Trophoblast cell (in vitro differentiated cells and primary cell): ENCODE results near the gene ING4.

Source experiments
- DNase-seq, 2 donors: peaks; one replicate each; pipeline ENCODE4 v3.0.0-alpha.2; 2016
- H2AFZ ChIP-seq: 2 replicates; pipeline ENCODE4 v1.6.1; 2013; ENCODE audit warnings: low read length, moderate library complexity, mild to moderate bottlenecking; ENCODE audit not compliant: insufficient read depth, poor library complexity
- H2AK5ac ChIP-seq: 2 replicates; pipeline ENCODE4 v1.6.1; 2013; ENCODE audit warnings: mild to moderate bottlenecking, low read length
- H2BK120ac ChIP-seq: 2 replicates; pipeline ENCODE4 v1.6.1; 2013; ENCODE audit warnings: low read length, mild to moderate bottlenecking, moderate library complexity; ENCODE audit not compliant: insufficient read depth, poor library complexity
- H2BK12ac ChIP-seq: 2 replicates; pipeline ENCODE4 v1.6.1; 2013; ENCODE audit warnings: mild to moderate bottlenecking, low read length, moderate library complexity
- H2BK5ac ChIP-seq: 2 replicates; pipeline ENCODE4 v1.6.1; 2013; ENCODE audit warnings: low read length, low read depth, moderate library complexity, mild to moderate bottlenecking; ENCODE audit not compliant: poor library complexity
- H3K14ac ChIP-seq: 2 replicates; pipeline ENCODE4 v1.6.1; 2013; ENCODE audit warnings: mild to moderate bottlenecking, low read length
- H3K18ac ChIP-seq: 2 replicates; pipeline ENCODE4 v1.6.1; 2013; ENCODE audit warnings: mild to moderate bottlenecking, low read length
- H3K23ac ChIP-seq: 2 replicates; pipeline ENCODE4 v1.6.1; 2013; ENCODE audit warnings: low read length
- H3K27ac ChIP-seq: 2 replicates; pipeline ENCODE4 v1.5.1; 2013; ENCODE audit warnings: low read depth, mild to moderate bottlenecking, inconsistent platforms, low read length, moderate library complexity
- H3K27me3 ChIP-seq: 2 replicates; pipeline ENCODE4 v1.6.1; 2013; ENCODE audit warnings: inconsistent platforms, mild to moderate bottlenecking, low read length, moderate library complexity; ENCODE audit not compliant: insufficient read depth
- H3K36me3 ChIP-seq, 2 experiments: 1 replicate in 1 of 2; 2 replicates in 1 of 2; pipeline ENCODE4 v1.6.1; 2013; ENCODE audit warnings: low read length in 2 of 2, mild to moderate bottlenecking in 2 of 2, moderate library complexity in 1 of 2; ENCODE audit not compliant: insufficient read depth in 2 of 2, control insufficient read depth in 1 of 2
- H3K4ac ChIP-seq: 2 replicates; pipeline ENCODE4 v1.6.1; 2013; ENCODE audit warnings: low read depth, mild to moderate bottlenecking, low read length, moderate library complexity
- H3K4me1 ChIP-seq, 2 experiments: 1 replicate in 1 of 2; 2 replicates in 1 of 2; pipeline ENCODE4 v1.6.1; 2013; ENCODE audit warnings: low read length in 2 of 2, mild to moderate bottlenecking in 2 of 2, moderate library complexity in 1 of 2; ENCODE audit not compliant: insufficient read depth in 2 of 2, control insufficient read depth in 1 of 2
- H3K4me2 ChIP-seq: 2 replicates; pipeline ENCODE4 v1.6.1; 2013; ENCODE audit warnings: inconsistent platforms, mild to moderate bottlenecking, low read length, moderate library complexity
- H3K4me3 ChIP-seq: 2 replicates; pipeline ENCODE4 v1.5.1; 2013; ENCODE audit warnings: mild to moderate bottlenecking, low read depth, low read length, inconsistent platforms
- H3K79me1 ChIP-seq: one replicate; pipeline ENCODE4 v1.6.1; 2013; ENCODE audit warnings: low read length
- H3K79me2 ChIP-seq: 2 replicates; pipeline ENCODE4 v1.6.1; 2013; ENCODE audit warnings: low read length, mild to moderate bottlenecking; ENCODE audit not compliant: control insufficient read depth, insufficient read depth, poor library complexity
- H3K9ac ChIP-seq: 2 replicates; pipeline ENCODE4 v1.6.1; 2013; ENCODE audit warnings: mild to moderate bottlenecking, low read length
- H3K9me3 ChIP-seq: 2 replicates; pipeline ENCODE4 v1.6.1; 2013; ENCODE audit warnings: low read depth, mild to moderate bottlenecking, control low read depth, inconsistent platforms, low read length; ENCODE audit not compliant: insufficient read depth
- H4K12ac ChIP-seq: 2 replicates; pipeline ENCODE4 v1.6.1; 2013; ENCODE audit warnings: low read depth, mild to moderate bottlenecking, low read length, moderate library complexity
- H4K8ac ChIP-seq: 2 replicates; pipeline ENCODE4 v1.6.1; 2013; ENCODE audit warnings: low read depth, mild to moderate bottlenecking, low read length, moderate library complexity
- H4K91ac ChIP-seq: one replicate; pipeline ENCODE4 v1.6.1; 2013; ENCODE audit warnings: low read depth, mild to moderate bottlenecking, low read length, moderate library complexity
- WGBS: extraction: QIAGEN DNeasy Blood & Tissue Kit; methylation state at CpG from one replicate; pipeline ENCODE4 v1.1.7; 2013; ENCODE audit warnings: missing lambda C conversion rate; ENCODE audit not compliant: insufficient read length, insufficient coverage; ENCODE audit errors: extremely low coverage; 5-methylcytosine and 5-hydroxymethylcytosine counted together

ING4 gene

DNA sequence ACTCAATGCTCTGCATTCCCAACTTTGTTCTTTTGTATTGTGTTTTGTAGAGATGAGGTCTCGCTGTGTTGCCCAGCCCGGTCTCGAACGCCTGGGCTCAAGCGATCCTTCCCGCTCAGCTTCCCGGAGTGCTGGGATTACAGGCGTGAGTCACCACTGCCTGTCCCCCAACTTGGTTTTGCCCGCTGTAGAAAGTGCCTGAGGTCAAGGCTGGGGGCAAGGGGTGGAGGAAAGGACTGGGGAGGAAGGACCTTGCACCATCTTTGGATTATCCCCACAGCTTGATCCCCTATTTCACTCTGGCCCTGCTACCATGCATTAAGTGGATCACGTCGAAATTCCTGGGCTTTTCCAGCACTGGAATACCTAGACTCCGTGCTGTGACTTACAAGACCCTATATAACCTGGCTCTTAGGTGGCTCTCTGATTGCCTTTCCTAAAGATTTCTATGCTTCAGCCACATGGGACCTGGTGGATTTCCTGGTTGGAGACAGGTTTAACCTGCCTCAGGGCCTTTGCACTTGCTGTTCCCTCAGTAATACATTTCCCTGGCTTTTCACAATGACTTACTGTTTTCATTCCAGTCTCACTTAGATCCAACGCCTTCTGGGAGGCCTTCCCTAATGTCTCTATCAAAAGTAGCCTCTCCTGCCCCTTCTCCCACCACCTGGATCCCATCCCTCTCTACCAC is 38.3 kb upstream of the ING4 start:
- H3K4me3 ChIP-seq, result no peak overlapping the region
- no peak overlapping the region for H4K12ac ChIP-seq
- H3K27me3 ChIP-seq, result peaks cover 31% of the 10 kb centered on the region
- no peak overlapping the region for H2BK5ac ChIP-seq
- H3K14ac ChIP-seq, result no peak overlapping the region
- H3K79me2 ChIP-seq, result no peaks in the 10 kb centered on the region
- H2AFZ ChIP-seq, result no peak overlapping the region
- peaks cover 4 to 8% of the 10 kb centered on the region in 2 experiments for H3K4me1 ChIP-seq
- no peak overlapping the region for H4K8ac ChIP-seq
- peak overlapping the region; percentile 16 for H3K9ac ChIP-seq
- H4K91ac ChIP-seq, result no peak overlapping the region
- no peak overlapping the region for H3K27ac ChIP-seq
- no peak overlapping the region for H3K23ac ChIP-seq
- no peak for DNase-seq
- H2AK5ac ChIP-seq, result no peak overlapping the region
- H3K18ac ChIP-seq, result peak overlapping the region; percentile 6
- H3K4me2 ChIP-seq, result peak overlapping the region; percentile 68
- H3K9me3 ChIP-seq, result no peaks in the 10 kb centered on the region
- no peaks in the 10 kb centered on the region for H3K79me1 ChIP-seq
- H3K4ac ChIP-seq, result no peak overlapping the region
- no peak overlapping the region for H2BK120ac ChIP-seq
- WGBS, result no CpG with 5 or more reads among the region's 13 CpGs
- H2BK12ac ChIP-seq, result no peak overlapping the region
- H3K36me3 ChIP-seq, result no peaks in the 10 kb centered on the region

GRCh38 chr12:6700646-6701051 is 37.7 kb upstream of the ING4 start, which contains the start of gene PIANP:
Gene PIANP (minus strand): TSS chr12:6700815. CDS start chr12:6698061, 2,754 bp downstream.
- Histone ChIP-seq H2BK12ac (no peak within 1 kb of the TSS), H3K27ac (no peak within 1 kb of the TSS), H2AFZ (peak within 1 kb of the TSS; percentile 67), H3K9ac (peak within 1 kb of the TSS; percentile 16), H2AK5ac (no peak within 1 kb of the TSS), H3K14ac (no peak within 1 kb of the TSS), H3K4me1 (peaks cover 4 to 8% of the 10 kb centered on the region in 2 experiments), H3K27me3 (peaks cover 31% of the 10 kb centered on the region), H3K79me1 (no peaks in the 10 kb centered on the region), H3K9me3 (no peaks in the 10 kb centered on the region), H4K12ac (no peak within 1 kb of the TSS), H3K18ac (peak within 1 kb of the TSS; percentile 6), H4K91ac (no peak within 1 kb of the TSS), H4K8ac (no peak within 1 kb of the TSS), H3K4me2 (peak within 1 kb of the TSS; percentile 68), H3K79me2 (no peaks in the 10 kb centered on the region), H2BK5ac (no peak within 1 kb of the TSS), H3K23ac (no peak within 1 kb of the TSS), H3K36me3 (no peaks in the 10 kb centered on the region), H3K4ac (no peak within 1 kb of the TSS), H3K4me3 (no peak within 1 kb of the TSS), H2BK120ac (no peak within 1 kb of the TSS)
- WGBS, result no CpG with 5 or more reads among the region's 43 CpGs
- DNase-seq, result peak in 1 of 2 donors; percentile 38

GRCh38 chr12:6699989-6700645 is 37.2 kb upstream of the ING4 start:
- Histone ChIP-seq H2AK5ac (no peak overlapping the region), H4K8ac (no peak overlapping the region), H2AFZ (no peak overlapping the region), H2BK120ac (no peak overlapping the region), H3K18ac (no peak overlapping the region), H3K4me2 (peak overlapping the region; percentile 59), H3K23ac (no peak overlapping the region), H4K91ac (no peak overlapping the region), H2BK12ac (no peak overlapping the region), H3K4me3 (no peak overlapping the region), H3K9me3 (no peaks in the 10 kb centered on the region), H3K4me1 (peaks cover 4 to 8% of the 10 kb centered on the region in 2 experiments), H4K12ac (no peak overlapping the region), H3K79me2 (no peaks in the 10 kb centered on the region), H3K27me3 (peaks cover 31% of the 10 kb centered on the region), H3K9ac (no peak overlapping the region), H3K4ac (no peak overlapping the region), H2BK5ac (no peak overlapping the region), H3K27ac (no peak overlapping the region), H3K14ac (no peak overlapping the region), H3K36me3 (no peaks in the 10 kb centered on the region), H3K79me1 (no peaks in the 10 kb centered on the region)
- no CpG with 5 or more reads among the region's 65 CpGs for WGBS
- DNase-seq, result no peak

GRCh38 chr12:6699259-6699988 is 36.5 kb upstream of the ING4 start:
- Histone ChIP-seq H3K18ac (no peak overlapping the region), H3K36me3 (no peaks in the 10 kb centered on the region), H3K4me1 (peaks cover 4 to 8% of the 10 kb centered on the region in 2 experiments), H3K79me2 (no peaks in the 10 kb centered on the region), H2AK5ac (no peak overlapping the region), H3K14ac (no peak overlapping the region), H2BK12ac (no peak overlapping the region), H3K9me3 (no peaks in the 10 kb centered on the region), H3K4me3 (no peak overlapping the region), H2AFZ (no peak overlapping the region), H2BK120ac (no peak overlapping the region), H3K9ac (no peak overlapping the region), H3K4me2 (peak overlapping the region; percentile 59), H2BK5ac (no peak overlapping the region), H3K23ac (no peak overlapping the region), H3K27me3 (peaks cover 31% of the 10 kb centered on the region), H3K27ac (no peak overlapping the region), H4K91ac (no peak overlapping the region), H4K12ac (no peak overlapping the region), H4K8ac (no peak overlapping the region), H3K79me1 (no peaks in the 10 kb centered on the region), H3K4ac (no peak overlapping the region)
- WGBS, result no CpG with 5 or more reads among the region's 16 CpGs
- no peak for DNase-seq
